Astrocyte of the cerebellum (primary cell): ENCODE data around the gene C12orf75.
"Not testable (repeated sequence)": the region's sequence is repeated elsewhere in the genome, so short reads cannot be mapped to it uniquely, and the experiment has no call there.

Source experiments
- DNase-seq: peaks from one replicate; pipeline ENCODE4 v3.0.0-alpha.2; 2011; ENCODE audit warnings: low read depth
- H3K4me3 ChIP-seq: 2 replicates; pipeline ENCODE4 v1.5.1; 2011; ENCODE audit warnings: mild to moderate bottlenecking, low read depth, low read length, moderate library complexity
- in situ Hi-C: cut with HindIII; loops from 2 replicates; pipeline ENCODE4 v1.10.0; 2017; ENCODE audit warnings: low sequenced_read_pairs
- TF ChIP-seq, protein P1 (sequence below): IDR thresholded peaks from 2 replicates; pipeline ENCODE4 v1.5.1; 2012; ENCODE audit warnings: low read length, low read depth, moderate library complexity, mild to moderate bottlenecking; ENCODE audit errors: missing control alignments

Gene C12orf75

GRCh38 chr12:105398930-105399329, 68.4 kb downstream of the C12orf75 start:
- in situ Hi-C loops, result no loop called here
- no peak overlapping the region for H3K4me3 ChIP-seq
- no peak for DNase-seq
- TF ChIP-seq, protein P1, sequence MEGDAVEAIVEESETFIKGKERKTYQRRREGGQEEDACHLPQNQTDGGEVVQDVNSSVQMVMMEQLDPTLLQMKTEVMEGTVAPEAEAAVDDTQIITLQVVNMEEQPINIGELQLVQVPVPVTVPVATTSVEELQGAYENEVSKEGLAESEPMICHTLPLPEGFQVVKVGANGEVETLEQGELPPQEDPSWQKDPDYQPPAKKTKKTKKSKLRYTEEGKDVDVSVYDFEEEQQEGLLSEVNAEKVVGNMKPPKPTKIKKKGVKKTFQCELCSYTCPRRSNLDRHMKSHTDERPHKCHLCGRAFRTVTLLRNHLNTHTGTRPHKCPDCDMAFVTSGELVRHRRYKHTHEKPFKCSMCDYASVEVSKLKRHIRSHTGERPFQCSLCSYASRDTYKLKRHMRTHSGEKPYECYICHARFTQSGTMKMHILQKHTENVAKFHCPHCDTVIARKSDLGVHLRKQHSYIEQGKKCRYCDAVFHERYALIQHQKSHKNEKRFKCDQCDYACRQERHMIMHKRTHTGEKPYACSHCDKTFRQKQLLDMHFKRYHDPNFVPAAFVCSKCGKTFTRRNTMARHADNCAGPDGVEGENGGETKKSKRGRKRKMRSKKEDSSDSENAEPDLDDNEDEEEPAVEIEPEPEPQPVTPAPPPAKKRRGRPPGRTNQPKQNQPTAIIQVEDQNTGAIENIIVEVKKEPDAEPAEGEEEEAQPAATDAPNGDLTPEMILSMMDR, result no peak

DNA sequence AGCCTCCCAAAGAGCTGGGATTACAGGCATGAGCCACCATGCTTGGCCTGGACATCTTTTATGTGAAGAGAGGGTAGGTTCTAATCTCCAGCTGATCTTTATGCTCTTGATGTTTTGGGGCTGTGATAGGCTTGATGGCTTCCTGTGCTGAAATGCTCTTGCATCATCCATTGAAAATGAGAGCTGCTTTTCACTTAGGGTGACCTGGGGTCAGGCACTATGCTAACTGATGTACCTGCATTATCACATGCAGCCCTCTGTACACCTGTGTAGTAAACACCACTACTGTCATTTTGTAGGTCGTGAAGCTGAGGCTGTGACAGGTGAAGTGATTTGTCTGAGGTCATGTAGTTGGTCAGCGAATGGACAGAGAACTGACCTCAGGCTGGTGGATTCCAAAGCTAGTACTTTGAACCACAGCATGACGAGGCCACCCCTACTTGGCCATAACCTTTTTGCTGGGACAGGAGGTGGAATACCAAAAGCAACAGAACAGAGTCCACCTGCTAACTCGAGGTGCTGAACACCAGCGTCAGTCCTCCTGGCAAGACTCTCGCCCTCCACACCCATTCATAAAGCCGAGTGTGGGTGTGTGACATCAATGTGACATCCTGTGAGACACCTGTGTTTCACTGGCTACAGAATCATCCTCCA, 69.1 kb downstream of the C12orf75 start:
- TF ChIP-seq, protein P1, result no peak
- no peak for DNase-seq
- in situ Hi-C loops, result no loop called here
- H3K4me3 ChIP-seq, result no peak overlapping the region

- no peak for DNase-seq
- TF ChIP-seq, protein P1, result no peak
- in situ Hi-C loops, result no loop called here
- no peak overlapping the region for H3K4me3 ChIP-seq
These were observed 69.7 kb downstream of the C12orf75 start for GRCh38 chr12:105400227-105400626.

GRCh38 chr12:105401198-105401597, 70.7 kb downstream of the C12orf75 start:
- in situ Hi-C loops, result no loop called here
- no peak for DNase-seq
- no peak overlapping the region for H3K4me3 ChIP-seq
- TF ChIP-seq, protein P1, result no peak

GRCh38 chr12:105402366-105402765, 71.9 kb downstream of the C12orf75 start:
- TF ChIP-seq, protein P1, result no peak
- H3K4me3 ChIP-seq, result no peak overlapping the region
- in situ Hi-C loops, result no loop called here
- DNase-seq, result no peak

DNA sequence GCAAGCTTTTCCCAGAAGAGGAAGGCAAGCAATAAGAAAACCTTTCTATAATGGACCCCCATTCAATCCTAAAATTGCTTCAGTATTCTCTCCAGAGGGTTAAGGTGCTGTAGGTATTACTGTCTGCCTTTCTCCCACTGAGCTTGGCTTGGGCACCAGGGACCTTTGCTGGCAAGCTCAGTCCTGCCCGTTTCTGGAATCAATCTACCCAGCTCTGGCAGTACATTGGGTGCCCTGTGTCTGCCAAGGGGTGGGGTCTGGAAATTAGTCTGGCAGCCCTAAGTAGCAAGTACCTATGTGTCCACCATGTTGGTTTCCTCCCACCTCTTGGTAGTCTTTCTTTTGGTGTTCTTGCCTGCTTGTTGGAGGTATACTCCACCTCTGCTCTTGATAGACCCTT, 72.6 kb downstream of the C12orf75 start:
- TF ChIP-seq, protein P1, result no peak
- no peak for DNase-seq
- no peak overlapping the region for H3K4me3 ChIP-seq
- in situ Hi-C loops, result no loop called here

- DNase-seq, H3K4me3 ChIP-seq, in situ Hi-C loops: not testable (repeated sequence)
These were observed 73.6 kb downstream of the C12orf75 start for GRCh38 chr12:105404134-105404533.
